BLaER1 (cell line): Measurements from ENCODE around the gene EHD2.
A peak's percentile ranks its signal among the peaks of the same experiment; 100 is the strongest.
"Not testable (repeated sequence)": the region's sequence is repeated elsewhere in the genome, so short reads cannot be mapped to it uniquely, and the experiment has no call there.

Experiments used
- H3K27ac ChIP-seq: shearing (Covaris generic); formaldehyde crosslinking; 2 replicates; pipeline ENCODE4 v1.8.1; 2022
- H3K27me3 ChIP-seq: shearing (Covaris generic); formaldehyde crosslinking; 2 replicates; pipeline ENCODE4 v1.8.1; 2022
- H3K36me3 ChIP-seq: shearing (Covaris generic); formaldehyde crosslinking; 2 replicates; pipeline ENCODE4 v1.8.1; 2022
- H3K4me1 ChIP-seq: shearing (Covaris generic); formaldehyde crosslinking; 2 replicates; pipeline ENCODE4 v1.8.1; 2022
- H3K4me2 ChIP-seq: shearing (Covaris generic); formaldehyde crosslinking; 2 replicates; pipeline ENCODE4 v1.8.1; 2022
- H3K4me3 ChIP-seq: shearing (Covaris generic); formaldehyde crosslinking; 2 replicates; pipeline ENCODE4 v1.8.1; 2022
- H3K9ac ChIP-seq: shearing (Covaris generic); formaldehyde crosslinking; 2 replicates; pipeline ENCODE4 v1.8.1; 2022
- H3K9me3 ChIP-seq: shearing (Covaris generic); formaldehyde crosslinking; 2 replicates; pipeline ENCODE4 v1.8.1; 2022
- H4K20me1 ChIP-seq: shearing (Covaris generic); formaldehyde crosslinking; 2 replicates; pipeline ENCODE4 v1.8.1; 2022
- Cebpa-rat ChIP-seq: shearing (Covaris generic); IDR thresholded peaks from 2 replicates; pipeline ENCODE4 v1.8.1; 2022

EHD2 gene

GRCh38 chr19:47766359-47766620 lies 53.1 kb downstream of the EHD2 start:
- Histone ChIP-seq H3K4me2 (no peak overlapping the region), H3K4me1 (peaks cover 23% of the 10 kb centered on the region), H3K9ac (no peak overlapping the region), H3K4me3 (no peak overlapping the region), H3K27ac (no peak overlapping the region), H3K9me3 (no peaks in the 10 kb centered on the region), H3K36me3 (no peaks in the 10 kb centered on the region), H4K20me1 (peaks cover 22% of the 10 kb centered on the region), H3K27me3 (no peaks in the 10 kb centered on the region)
- no peak for TF ChIP-seq Cebpa-rat

GRCh38 chr19:47766670-47767069 lies 53.4 kb downstream of the EHD2 start:
- no peaks in the 10 kb centered on the region for H3K27me3 ChIP-seq
- H3K36me3 ChIP-seq = no peaks in the 10 kb centered on the region
- TF ChIP-seq Cebpa-rat = no peak

GRCh38 chr19:47767349-47767748 lies 54.1 kb downstream of the EHD2 start:
- H3K4me2 ChIP-seq = no peak overlapping the region; the same call in 1 of the 2 replicates
- H3K9ac ChIP-seq = no peak overlapping the region
- H3K27me3 ChIP-seq = no peaks in the 10 kb centered on the region
- no peak overlapping the region for H3K27ac ChIP-seq
- no peaks in the 10 kb centered on the region for H3K36me3 ChIP-seq
- peaks cover 23% of the 10 kb centered on the region for H3K4me1 ChIP-seq
- H3K9me3 ChIP-seq = no peaks in the 10 kb centered on the region
- H3K4me3 ChIP-seq = no peak overlapping the region
- peaks cover 21% of the 10 kb centered on the region for H4K20me1 ChIP-seq
- TF ChIP-seq Cebpa-rat = no peak

More at GRCh38 chr19:47766670-47767069, 53.4 kb downstream of the EHD2 start:
- Histone ChIP-seq H3K4me1 (peaks cover 23% of the 10 kb centered on the region), H3K9ac (no peak overlapping the region), H3K9me3 (no peaks in the 10 kb centered on the region), H3K4me3 (no peak overlapping the region), H3K27ac (no peak overlapping the region), H4K20me1 (peaks cover 22% of the 10 kb centered on the region), H3K4me2 (no peak overlapping the region)

- Histone ChIP-seq H3K4me3 (no peak overlapping the region), H3K4me2 (no peak overlapping the region), H4K20me1 (peaks cover 13% of the 10 kb centered on the region), H3K27me3 (no peaks in the 10 kb centered on the region), H3K36me3 (no peaks in the 10 kb centered on the region), H3K9ac (no peak overlapping the region), H3K4me1 (peaks cover 23% of the 10 kb centered on the region), H3K9me3 (no peaks in the 10 kb centered on the region), H3K27ac (no peak overlapping the region)
- no peak for TF ChIP-seq Cebpa-rat
Measured at GRCh38 chr19:47768604-47769003, 55.4 kb downstream of the EHD2 start.

GRCh38 chr19:47769534-47769933 lies 56.3 kb downstream of the EHD2 start:
- TF ChIP-seq Cebpa-rat = no peak
- peaks cover 13% of the 10 kb centered on the region for H4K20me1 ChIP-seq
- H3K4me3 ChIP-seq = no peak overlapping the region
- H3K9me3 ChIP-seq = no peaks in the 10 kb centered on the region
- H3K9ac ChIP-seq = no peak overlapping the region
- H3K27me3 ChIP-seq = no peaks in the 10 kb centered on the region
- peaks cover 17% of the 10 kb centered on the region for H3K4me1 ChIP-seq
- H3K4me2 ChIP-seq = no peak overlapping the region
- H3K27ac ChIP-seq = no peak overlapping the region
- no peaks in the 10 kb centered on the region for H3K36me3 ChIP-seq

- not testable (repeated sequence) for H3K27ac ChIP-seq, H3K4me2 ChIP-seq, H3K9me3 ChIP-seq, H4K20me1 ChIP-seq, H3K4me1 ChIP-seq, H3K27me3 ChIP-seq, H3K9ac ChIP-seq, H3K4me3 ChIP-seq, H3K36me3 ChIP-seq
Measured at GRCh38 chr19:47771291-47771690, 58.1 kb downstream of the EHD2 start.

GRCh38 chr19:47776568-47776967 lies 63.3 kb downstream of the EHD2 start:
- TF ChIP-seq Cebpa-rat = no peak
- no peak overlapping the region for H3K4me3 ChIP-seq
- H3K4me2 ChIP-seq = no peak overlapping the region
- no peaks in the 10 kb centered on the region for H3K27me3 ChIP-seq
- H3K9ac ChIP-seq = no peak overlapping the region
- peaks cover 24% of the 10 kb centered on the region for H3K4me1 ChIP-seq
- H3K27ac ChIP-seq = no peak overlapping the region
- no peaks in the 10 kb centered on the region for H3K9me3 ChIP-seq
- 0 out of 2 replicates have a peak, but pooled peaks cover 7% of the 10 kb centered on the region for H4K20me1 ChIP-seq
- peaks cover 10% of the 10 kb centered on the region for H3K36me3 ChIP-seq

- H3K4me2 ChIP-seq = peak overlapping the region; percentile 97
- peaks cover 24% of the 10 kb centered on the region for H3K4me1 ChIP-seq
- peak overlapping the region; percentile 80 for H3K4me3 ChIP-seq
- H3K36me3 ChIP-seq = peaks cover 19% of the 10 kb centered on the region
- not testable (repeated sequence) for H3K9me3 ChIP-seq, H4K20me1 ChIP-seq, H3K27me3 ChIP-seq
- H3K27ac ChIP-seq = peak overlapping the region; percentile 98; the same call in 1 of the 2 replicates
- H3K9ac ChIP-seq = peak overlapping the region; percentile 96; the same call in 1 of the 2 replicates
Measured at GRCh38 chr19:47777245-47778048, 64.2 kb downstream of the EHD2 start.

- Histone ChIP-seq H3K9ac (peak within 1 kb of the TSS; percentile 96), H3K36me3 (peaks cover 28% of the 10 kb centered on the region), H3K27ac (peak within 1 kb of the TSS; percentile 98), H3K4me1 (peaks cover 24% of the 10 kb centered on the region), H4K20me1 (peaks cover 7% of the 10 kb centered on the region; the same call in 1 of the 2 replicates), H3K27me3 (no peaks in the 10 kb centered on the region), H3K4me2 (peak within 1 kb of the TSS; percentile 97), H3K4me3 (peak within 1 kb of the TSS; percentile 80), H3K9me3 (no peaks in the 10 kb centered on the region)
- TF ChIP-seq Cebpa-rat = no peak
Measured at GRCh38 chr19:47778049-47778953, 65.1 kb downstream of the EHD2 start, which contains the start of gene SELENOW. TSS of gene SELENOW (plus strand) at chr19:47778703. CDS start at chr19:47778786, 83 bp downstream.

- Histone ChIP-seq H3K4me1 (peaks cover 24% of the 10 kb centered on the region), H3K36me3 (peaks cover 34% of the 10 kb centered on the region), H3K27me3 (no peaks in the 10 kb centered on the region), H3K9ac (peak overlapping the region; percentile 96), H4K20me1 (peaks cover 7% of the 10 kb centered on the region; the same call in 1 of the 2 replicates), H3K4me3 (peak overlapping the region; percentile 80), H3K27ac (peak overlapping the region; percentile 98), H3K9me3 (no peaks in the 10 kb centered on the region), H3K4me2 (peak overlapping the region; percentile 97)
- no peak for TF ChIP-seq Cebpa-rat
Measured at GRCh38 chr19:47778954-47779351, 65.7 kb downstream of the EHD2 start.
